GM19328 (cell line): ENCODE results near the gene TCEANC2.

Experiments used
- ATAC-seq: cut with Tn5 transposase; IDR thresholded peaks from one replicate; pipeline ENCODE4 v1.9.1; 2021; ENCODE audit warnings: mild to moderate bottlenecking, moderate library complexity; ENCODE audit not compliant: unreplicated experiment

The TCEANC2 gene

GRCh38 chr1:54110996-54111395, 57.6 kb downstream of the TCEANC2 start:
- ATAC-seq, result no peak

DNA sequence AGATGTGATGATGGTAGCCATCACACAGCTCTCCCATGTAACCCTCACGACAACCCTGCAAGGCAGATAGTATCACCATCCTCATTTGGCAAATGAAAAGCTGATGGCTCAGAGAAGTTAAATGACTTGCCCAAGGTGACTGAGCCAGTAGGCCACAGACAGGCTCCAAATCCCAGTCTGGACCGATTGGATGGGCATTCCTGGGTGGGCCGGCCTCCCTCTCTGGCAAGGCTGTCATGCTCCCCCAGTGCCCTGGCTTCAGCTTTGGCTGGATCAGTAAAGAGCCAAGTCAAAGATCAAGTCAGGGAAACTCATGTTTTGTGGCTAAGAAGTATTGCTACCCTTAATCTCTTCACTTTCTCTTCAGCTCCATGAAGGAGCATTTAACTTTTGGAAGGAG, 58.2 kb downstream of the TCEANC2 start:
- ATAC-seq, result no peak

DNA sequence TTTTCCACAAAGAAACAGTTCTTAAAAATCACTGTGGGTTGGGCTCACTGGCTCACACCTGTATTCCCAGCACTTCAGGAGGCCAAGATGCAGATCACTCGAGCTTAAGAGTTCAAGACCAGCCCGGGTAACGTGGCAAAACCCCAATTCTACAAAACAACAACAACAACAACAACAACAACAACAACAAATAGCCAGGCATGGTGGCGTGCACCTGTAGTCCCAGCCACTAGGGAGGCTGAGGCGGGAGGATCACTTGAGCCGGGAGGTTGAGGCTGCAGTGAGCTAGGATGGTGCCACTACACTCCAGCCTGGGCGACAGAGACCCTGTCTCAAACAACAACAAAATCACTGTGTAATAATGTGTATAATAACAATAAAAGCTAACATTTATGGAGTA, 58.6 kb downstream of the TCEANC2 start:
- no peak for ATAC-seq

DNA sequence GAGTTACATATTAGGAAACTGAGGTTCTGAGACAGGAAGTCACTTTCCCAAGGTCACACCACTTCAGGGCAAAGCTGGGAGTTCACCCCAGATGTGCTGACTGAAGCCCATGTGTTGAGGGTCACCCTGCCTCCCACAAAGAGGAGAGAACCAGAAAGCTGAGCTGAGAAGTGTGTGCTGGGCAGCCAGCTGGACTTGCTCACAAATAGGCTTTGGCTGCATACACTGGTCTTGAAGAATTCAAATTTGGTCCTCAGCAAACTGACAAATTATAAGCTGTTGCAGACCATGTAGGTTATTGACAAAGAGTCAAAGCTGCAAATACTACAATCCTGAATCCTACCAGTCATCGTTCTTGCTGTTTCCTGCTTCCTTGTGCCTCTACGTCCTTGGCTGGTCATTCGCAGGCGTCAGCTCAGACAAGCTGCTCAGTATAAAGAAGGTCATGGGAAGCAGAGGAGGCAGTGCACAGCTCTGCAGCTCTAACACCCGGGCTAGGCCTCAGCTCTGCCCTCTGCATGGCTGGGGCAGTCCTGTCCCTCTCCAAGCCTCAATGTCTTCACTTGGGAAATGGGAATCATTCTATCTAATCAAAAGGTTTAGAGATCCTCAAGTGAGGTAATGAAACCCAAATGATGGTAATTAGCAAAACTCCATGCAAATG, 59.4 kb downstream of the TCEANC2 start:
- no peak for ATAC-seq

DNA sequence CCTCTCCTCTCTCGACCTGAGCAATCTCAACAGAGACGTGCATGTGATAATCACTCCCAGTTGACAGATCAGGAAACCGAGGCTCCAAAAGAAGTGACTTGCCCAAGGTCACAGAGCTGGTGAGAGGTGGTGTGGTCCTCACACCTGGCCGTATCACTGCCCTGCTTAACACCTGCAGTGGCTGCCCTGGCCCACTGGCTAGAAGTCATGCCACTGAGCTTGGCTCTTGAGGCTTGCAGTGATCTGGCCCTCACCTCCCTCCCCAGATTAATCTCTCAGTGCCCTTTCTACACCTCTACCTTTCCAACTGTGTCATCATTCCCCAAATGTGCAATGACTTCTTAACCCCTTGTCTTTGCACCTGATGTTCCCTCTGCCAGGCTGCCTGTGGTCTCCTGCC, 60.6 kb downstream of the TCEANC2 start:
- ATAC-seq, result no peak

- no peak for ATAC-seq
Observed at GRCh38 chr1:54114955-54115354, 61.5 kb downstream of the TCEANC2 start.

GRCh38 chr1:54115520-54115919, 62.1 kb downstream of the TCEANC2 start:
- ATAC-seq, result no peak

- no peak for ATAC-seq
Observed at GRCh38 chr1:54117815-54118563, 64.6 kb downstream of the TCEANC2 start.

DNA sequence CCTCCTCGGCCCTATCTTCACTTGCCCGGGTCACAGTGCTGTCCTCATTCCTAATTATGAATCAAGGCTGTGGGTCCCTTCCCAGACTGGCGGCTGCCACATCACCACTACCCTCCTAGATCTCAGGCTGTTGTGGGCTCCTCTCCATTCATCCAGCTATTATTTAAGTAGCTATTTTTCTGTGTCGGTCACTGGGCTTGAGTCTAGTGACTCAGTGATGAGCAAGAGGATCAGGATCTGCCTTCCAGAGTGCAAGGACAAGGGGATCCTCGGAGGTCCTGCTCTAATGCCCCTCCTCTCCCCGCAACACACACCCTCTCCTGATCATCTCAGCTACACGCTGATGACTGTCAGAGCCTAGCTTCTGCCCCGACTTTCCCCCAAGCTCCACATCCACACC, 65.3 kb downstream of the TCEANC2 start:
- ATAC-seq, result no peak

GRCh38 chr1:54120018-54120697, 66.8 kb downstream of the TCEANC2 start:
- no peak for ATAC-seq

DNA sequence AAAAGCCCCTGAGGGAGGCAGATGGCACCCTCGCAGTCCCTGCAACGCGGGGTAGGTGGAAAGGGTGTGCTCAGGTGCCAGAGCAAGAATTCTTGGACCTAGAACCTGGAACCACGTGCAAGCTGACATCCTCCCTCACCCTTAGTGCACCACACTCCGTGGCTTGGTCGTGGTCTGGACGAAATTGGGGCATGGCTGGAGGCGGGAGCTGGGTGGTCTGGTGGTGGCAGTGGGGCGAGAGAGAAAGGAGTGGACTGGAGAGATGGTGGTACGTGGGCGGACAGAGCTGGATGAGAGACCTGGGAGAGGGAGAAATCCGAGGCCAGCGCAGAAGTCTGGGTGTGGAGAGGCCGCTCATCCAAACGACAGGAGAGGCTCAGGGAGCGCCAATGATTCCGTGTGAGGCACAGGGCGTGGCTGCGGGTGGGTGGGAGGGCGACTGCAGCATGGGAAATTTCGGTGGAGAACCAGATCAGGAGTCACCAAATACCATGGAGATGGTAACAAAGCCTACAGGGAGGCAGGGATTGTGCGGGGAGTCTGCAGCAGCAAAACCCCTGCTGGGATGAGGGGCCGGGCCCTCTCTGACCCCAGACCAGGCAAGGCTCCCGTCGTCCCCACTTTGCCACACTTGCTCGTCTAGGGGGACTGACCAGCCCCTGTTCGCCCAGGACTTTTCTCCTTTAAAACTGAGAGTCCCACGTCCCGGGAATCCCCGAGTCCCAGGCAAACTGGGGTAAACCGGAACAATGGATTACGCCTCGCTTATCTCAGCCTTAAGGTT, 67.5 kb downstream of the TCEANC2 start:
- ATAC-seq, result no peak

- no peak for ATAC-seq
Observed at GRCh38 chr1:54121482-54122134, 68.2 kb downstream of the TCEANC2 start.

GRCh38 chr1:54122135-54122751, 68.8 kb downstream of the TCEANC2 start:
- ATAC-seq, result no peak

DNA sequence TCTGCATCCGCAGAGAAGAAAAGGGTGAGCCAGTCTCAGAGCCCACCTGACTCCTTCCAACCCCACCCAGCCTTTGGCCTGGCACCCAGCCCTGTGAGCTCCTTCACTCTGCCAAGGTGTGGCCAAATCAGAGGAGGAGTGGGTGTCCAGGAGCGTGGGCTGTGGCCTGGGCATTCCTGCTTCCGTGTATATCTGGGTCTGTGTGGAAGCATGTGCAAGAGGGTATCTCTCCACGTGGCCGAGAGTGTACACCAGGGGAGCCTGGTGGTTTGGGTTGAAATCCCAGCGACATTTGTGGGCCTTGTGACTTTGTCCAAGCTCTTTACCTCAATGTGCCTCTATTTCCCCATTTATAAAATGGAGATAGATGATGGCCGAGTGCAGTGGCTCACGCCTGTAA, 69.6 kb downstream of the TCEANC2 start:
- no peak for ATAC-seq

DNA sequence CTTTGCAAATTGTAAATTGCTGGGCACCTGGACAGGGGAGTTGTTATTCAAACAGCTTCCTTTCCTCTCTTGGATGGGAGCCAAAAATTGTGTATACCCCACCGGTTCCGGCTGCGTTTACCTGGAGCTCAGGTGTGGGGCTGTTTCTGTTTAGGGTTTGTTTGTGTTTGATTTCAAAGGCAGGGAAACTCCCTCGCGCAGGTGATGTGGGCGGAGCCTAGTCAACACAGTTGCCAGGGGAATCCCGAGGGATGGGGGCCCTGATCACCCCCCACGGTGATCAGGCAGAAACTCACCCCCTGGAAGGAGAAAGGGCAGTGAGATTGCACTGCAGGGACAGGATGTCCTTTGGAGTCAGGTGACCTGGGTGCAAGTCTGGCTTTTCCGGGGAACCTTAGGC, 71.1 kb downstream of the TCEANC2 start:
- ATAC-seq, result no peak

DNA sequence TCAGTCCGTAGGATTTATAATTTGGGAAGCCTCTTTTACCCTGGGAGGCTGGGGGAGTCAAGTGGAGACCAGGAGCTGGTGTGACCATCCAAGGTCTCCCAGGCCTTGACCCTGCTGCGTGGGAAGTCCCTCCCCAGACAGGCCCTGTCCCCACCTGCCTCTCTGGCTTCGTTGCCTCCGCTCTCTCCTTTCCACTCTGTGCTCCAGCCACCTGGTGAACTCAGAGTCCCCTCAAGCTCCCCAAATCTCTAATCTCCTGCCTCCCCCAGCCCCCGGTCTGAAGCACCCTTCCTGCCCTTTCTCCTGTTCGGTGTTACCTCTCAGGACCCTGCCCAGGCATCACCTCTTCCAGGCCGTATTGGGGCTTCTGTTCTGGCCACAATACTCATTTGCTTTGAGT, 71.5 kb downstream of the TCEANC2 start:
- ATAC-seq, result no peak

- ATAC-seq, result no peak
Observed at GRCh38 chr1:54125386-54126070, 72.1 kb downstream of the TCEANC2 start.

DNA sequence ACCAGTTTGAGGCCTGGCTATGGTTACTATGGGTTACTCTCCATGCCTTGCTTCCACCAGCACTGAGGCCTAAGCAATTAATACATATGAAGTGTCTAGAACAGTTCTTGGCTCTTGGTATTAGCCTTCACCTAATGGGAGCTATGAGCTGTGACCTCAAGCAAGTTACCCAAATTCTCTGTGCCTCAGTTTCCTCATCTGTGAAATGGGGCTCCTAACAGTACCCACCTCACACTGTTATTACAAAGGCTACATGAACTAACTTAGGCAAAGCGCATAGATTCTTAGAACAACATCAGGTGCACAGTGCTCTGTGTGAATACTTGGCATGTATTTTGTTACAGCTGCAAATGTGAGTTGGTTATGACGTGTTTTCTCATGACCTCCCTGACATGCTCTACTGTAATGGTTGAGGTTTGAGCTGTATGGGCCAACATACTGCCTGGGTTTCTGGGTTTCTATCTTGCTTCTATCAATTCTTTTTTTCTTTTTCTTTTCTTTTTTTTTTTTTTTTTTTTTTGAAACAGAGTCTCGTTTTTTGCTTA, 72.9 kb downstream of the TCEANC2 start:
- no peak for ATAC-seq

GRCh38 chr1:54127594-54128300, 74.3 kb downstream of the TCEANC2 start:
- ATAC-seq, result no peak
